Measurements from ENCODE around the gene CYP1A2.

GRCh38 chr15:74768099-74768770, 19.6 kb downstream of the CYP1A2 start:
- TF ChIP-seq CTCF (IDR thresholded peaks at IDR 0.05) (no peak), EP300 (IDR thresholded peaks at IDR 0.05; ENCODE audit: borderline replicate concordance in 1 of 2, low read depth in 1 of 2, low read length in 1 of 2) (no peak), MAX (IDR thresholded peaks at IDR 0.05; ENCODE audit: low read depth) (no peak), NFIC (IDR thresholded peaks at IDR 0.05; ENCODE audit: borderline replicate concordance) (no peak), RFX5 (IDR thresholded peaks at IDR 0.05; ENCODE audit: low read length) (no peak), POLR2AphosphoS5 (IDR thresholded peaks at IDR 0.05; ENCODE audit: low read depth, low read length) (no peak), FOXM1 (IDR thresholded peaks at IDR 0.05; ENCODE audit: low read depth) (no peak), JUND (IDR thresholded peaks at IDR 0.05) (no peak), SMC3 (IDR thresholded peaks at IDR 0.05; ENCODE audit: low read depth, low read length) (no peak)

All from SK-N-SH (cell line).